Colonic mucosa (tissue), 4 donors: ENCODE results near the gene SCN1B. TPM values are rescaled to one million over a fixed set of nuclear protein-coding genes. Genes with fewer than 3 reads are reported as not detected.

Source experiments
- DNase-seq: peaks from one replicate; pipeline ENCODE4 v3.0.0-alpha.2; 2020
- H3K27ac ChIP-seq: fragments of 200-600 bp; one replicate; pipeline ENCODE4 v1.8.0; 2021
- H3K27me3 ChIP-seq: fragments of 200-600 bp; one replicate; pipeline ENCODE4 v1.8.0; 2021
- H3K36me3 ChIP-seq: fragments of 200-600 bp; one replicate; pipeline ENCODE4 v1.8.0; 2021
- H3K4me1 ChIP-seq: fragments of 200-600 bp; one replicate; pipeline ENCODE4 v1.8.0; 2021; ENCODE audit warnings: mild to moderate bottlenecking
- H3K4me3 ChIP-seq: fragments of 200-600 bp; one replicate; pipeline ENCODE4 v1.8.0; 2021
- H3K9ac ChIP-seq, 2 donors: one replicate each; pipeline ENCODE4 v1.7.0; 2013; ENCODE audit warnings: control low read depth in 2 of 2, low read depth in 2 of 2, low read length in 2 of 2
- H3K9me3 ChIP-seq: fragments of 200-600 bp; one replicate; pipeline ENCODE4 v1.8.0; 2021
- intact Hi-C: fragments of 100-400 bp; cut with DNase I; formaldehyde crosslinking; loops from one replicate; pipeline ENCODE4 v1.14.1; 2022
- total RNA-seq, 2 donors: library from RNA; stranded (reverse); fragmentation: NEBNext Ultra II Directional in 1 of 2; extraction: Animal tissue kit (Norgen Biotek cat#: 25700) in 1 of 2; gene quantifications; one replicate each; pipeline ENCODE4 v1.2.1, GENCODE V29; 2021
- TF ChIP-seq, protein P1 (sequence below): fragments of 200-600 bp; IDR thresholded peaks from one replicate; pipeline ENCODE4 v1.8.0; 2022; ENCODE audit warnings: antibody characterized with exemption, mild to moderate bottlenecking
- donor health status: healthy.
- donor health status: DM: no; HTN: no; CAD: no.
- donor health status: DM: no; HTN: no; CAD: no.

SCN1B gene
- total RNA-seq, 2 donors from 2014 or later, result 1.8 to 2.1 TPM

DNA sequence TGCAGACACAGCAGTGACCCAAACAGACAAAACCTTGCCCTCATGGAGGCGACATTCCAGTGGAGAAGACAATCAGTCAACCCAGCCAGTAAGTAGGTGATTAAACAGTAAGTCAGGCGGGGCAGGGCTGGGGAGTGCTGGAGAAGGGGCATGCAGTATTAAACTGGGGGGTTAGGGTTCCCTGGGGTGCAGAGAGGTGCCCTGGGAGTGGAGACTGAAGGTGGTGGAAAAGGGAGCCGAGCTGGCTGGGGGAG, 54.2 kb downstream of the SCN1B start:
- Histone ChIP-seq H3K9me3 (no peaks in the 10 kb centered on the region), H3K9ac (no peak overlapping the region), H3K4me3 (no peak overlapping the region), H3K27ac (no peak overlapping the region), H3K27me3 (no peaks in the 10 kb centered on the region), H3K4me1 (no peaks in the 10 kb centered on the region), H3K36me3 (no peaks in the 10 kb centered on the region)
- TF ChIP-seq, protein P1, sequence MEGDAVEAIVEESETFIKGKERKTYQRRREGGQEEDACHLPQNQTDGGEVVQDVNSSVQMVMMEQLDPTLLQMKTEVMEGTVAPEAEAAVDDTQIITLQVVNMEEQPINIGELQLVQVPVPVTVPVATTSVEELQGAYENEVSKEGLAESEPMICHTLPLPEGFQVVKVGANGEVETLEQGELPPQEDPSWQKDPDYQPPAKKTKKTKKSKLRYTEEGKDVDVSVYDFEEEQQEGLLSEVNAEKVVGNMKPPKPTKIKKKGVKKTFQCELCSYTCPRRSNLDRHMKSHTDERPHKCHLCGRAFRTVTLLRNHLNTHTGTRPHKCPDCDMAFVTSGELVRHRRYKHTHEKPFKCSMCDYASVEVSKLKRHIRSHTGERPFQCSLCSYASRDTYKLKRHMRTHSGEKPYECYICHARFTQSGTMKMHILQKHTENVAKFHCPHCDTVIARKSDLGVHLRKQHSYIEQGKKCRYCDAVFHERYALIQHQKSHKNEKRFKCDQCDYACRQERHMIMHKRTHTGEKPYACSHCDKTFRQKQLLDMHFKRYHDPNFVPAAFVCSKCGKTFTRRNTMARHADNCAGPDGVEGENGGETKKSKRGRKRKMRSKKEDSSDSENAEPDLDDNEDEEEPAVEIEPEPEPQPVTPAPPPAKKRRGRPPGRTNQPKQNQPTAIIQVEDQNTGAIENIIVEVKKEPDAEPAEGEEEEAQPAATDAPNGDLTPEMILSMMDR, result no peak
- intact Hi-C loops, result no loop called here
- no peak for DNase-seq

DNA sequence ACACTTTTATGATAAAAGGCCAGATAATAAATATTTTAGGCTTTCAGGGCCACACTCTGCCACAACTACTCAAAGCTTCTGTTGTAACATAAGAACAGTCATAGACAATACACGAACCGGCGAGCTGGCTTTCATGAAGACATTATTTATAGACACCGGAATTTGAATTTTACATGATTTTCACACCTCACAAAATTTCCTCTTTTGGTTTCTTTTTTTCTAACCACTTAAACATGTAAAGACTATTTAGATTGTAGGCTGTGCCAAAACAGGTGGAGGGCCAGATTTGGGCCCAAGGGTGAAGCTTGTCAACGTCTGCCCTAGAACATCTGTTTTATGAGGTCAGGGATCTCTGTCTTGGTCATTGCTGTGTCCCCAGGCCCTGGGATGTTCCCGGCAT, 55.7 kb downstream of the SCN1B start:
- intact Hi-C loops, result no loop called here
- TF ChIP-seq, protein P1, result no peak

DNA sequence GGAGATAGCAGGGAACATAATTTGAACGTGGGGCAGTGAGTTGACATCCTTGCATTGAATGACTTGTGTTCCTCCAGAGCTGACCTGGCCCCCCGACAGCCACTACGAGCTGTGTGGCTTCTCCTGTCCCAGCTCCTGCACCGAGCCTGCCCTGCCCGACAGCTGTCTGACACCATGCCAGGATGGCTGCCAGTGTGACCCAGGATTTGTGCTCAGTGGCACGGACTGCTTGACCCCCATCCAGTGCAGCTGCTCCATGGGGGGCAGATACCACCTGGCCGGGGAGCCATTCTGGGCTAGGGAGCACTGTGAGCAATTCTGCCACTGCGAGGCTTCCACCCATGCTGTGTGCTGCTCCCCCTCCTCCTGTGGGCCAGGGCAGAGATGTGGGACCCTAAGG, 56.2 kb downstream of the SCN1B start:
- H3K4me3 ChIP-seq, result no peak overlapping the region
- DNase-seq, result no peak
- TF ChIP-seq, protein P1, result no peak
- H3K9me3 ChIP-seq, result no peaks in the 10 kb centered on the region
- no peaks in the 10 kb centered on the region for H3K27me3 ChIP-seq
- H3K27ac ChIP-seq, result no peak overlapping the region
- H3K36me3 ChIP-seq, result no peaks in the 10 kb centered on the region
- no peak overlapping the region for H3K9ac ChIP-seq
- H3K4me1 ChIP-seq, result no peaks in the 10 kb centered on the region
- intact Hi-C loops, result no loop called here

More for the DNA sequence above, 55.7 kb downstream of the SCN1B start:
- no peak for DNase-seq
- no peak overlapping the region for H3K27ac ChIP-seq
- no peak overlapping the region for H3K9ac ChIP-seq
- no peak overlapping the region for H3K4me3 ChIP-seq
- H3K27me3 ChIP-seq, result no peaks in the 10 kb centered on the region
- H3K9me3 ChIP-seq, result no peaks in the 10 kb centered on the region
- no peaks in the 10 kb centered on the region for H3K4me1 ChIP-seq
- H3K36me3 ChIP-seq, result no peaks in the 10 kb centered on the region

DNA sequence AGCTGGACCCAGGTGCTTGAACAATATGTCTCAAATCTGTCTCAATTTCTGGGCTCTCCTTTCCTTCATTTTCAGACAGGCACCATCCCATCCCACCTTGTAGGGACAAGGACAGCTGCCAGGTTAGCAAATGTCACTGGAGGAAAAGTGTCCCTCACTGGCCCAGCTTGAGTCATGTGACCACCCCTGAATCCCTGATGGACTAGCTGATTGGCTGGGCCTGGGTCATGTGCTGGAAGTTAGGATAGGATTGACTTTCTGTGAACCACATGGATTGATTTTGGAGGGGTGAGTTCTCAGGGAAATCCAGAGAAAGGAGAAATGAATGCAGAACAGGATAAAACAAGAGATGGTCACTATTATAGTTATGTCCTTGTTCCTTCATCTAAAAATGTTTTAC, 57.1 kb downstream of the SCN1B start:
- intact Hi-C loops, result no loop called here
- no peak overlapping the region for H3K4me3 ChIP-seq
- no peaks in the 10 kb centered on the region for H3K4me1 ChIP-seq
- H3K9ac ChIP-seq, result no peak overlapping the region
- no peak overlapping the region for H3K27ac ChIP-seq
- no peaks in the 10 kb centered on the region for H3K36me3 ChIP-seq
- TF ChIP-seq, protein P1, result no peak
- no peaks in the 10 kb centered on the region for H3K9me3 ChIP-seq
- no peak for DNase-seq
- H3K27me3 ChIP-seq, result no peaks in the 10 kb centered on the region

DNA sequence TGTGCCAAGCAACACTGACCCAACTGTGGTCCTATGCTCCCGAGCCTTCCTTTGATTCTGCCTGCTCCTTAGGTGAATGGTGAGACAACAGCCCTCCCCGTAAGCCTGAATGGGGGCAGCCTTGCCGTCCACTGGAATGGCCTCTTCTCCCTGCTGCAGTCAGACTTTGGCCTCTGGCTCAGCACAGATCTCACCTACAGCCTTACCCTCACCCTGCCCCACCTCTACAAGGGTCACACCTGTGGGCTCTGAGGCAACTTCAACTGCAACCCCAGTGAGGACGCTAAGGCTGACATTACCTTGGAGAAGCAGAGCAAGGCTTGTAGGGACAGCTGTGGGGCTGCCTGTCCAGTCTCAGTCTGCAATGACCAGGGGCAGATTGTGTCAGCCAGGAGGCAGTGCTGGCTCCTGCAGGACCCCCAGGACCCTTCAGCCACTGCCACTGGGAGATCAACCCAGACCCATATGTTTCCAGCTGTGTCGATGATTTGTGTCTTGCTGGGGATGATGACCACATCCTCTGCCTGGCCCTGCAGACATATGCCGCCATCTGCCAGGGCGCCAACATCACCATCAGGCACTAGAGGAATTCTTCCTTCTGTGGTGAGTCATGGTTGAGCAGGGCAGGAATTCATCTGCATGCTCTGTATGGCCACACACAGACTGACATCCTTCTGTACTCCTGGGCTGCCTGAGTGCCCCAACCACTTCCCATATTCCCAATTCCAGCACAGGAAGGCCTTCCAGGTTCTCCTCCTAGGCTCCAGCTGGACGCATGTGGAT, 58.1 kb downstream of the SCN1B start:
- Histone ChIP-seq H3K9me3 (no peaks in the 10 kb centered on the region), H3K27ac (no peak overlapping the region), H3K27me3 (no peaks in the 10 kb centered on the region), H3K4me3 (no peak overlapping the region), H3K9ac (no peak overlapping the region), H3K36me3 (no peaks in the 10 kb centered on the region), H3K4me1 (no peaks in the 10 kb centered on the region)
- intact Hi-C loops, result no loop called here
- TF ChIP-seq, protein P1, result no peak
- DNase-seq, result no peak
